ENCODE measurements around the gene HNRNPH3.

HNRNPH3 gene

GRCh38 chr10:68330852-68331454, 911 bp upstream of the HNRNPH3 start:
- peak; percentile 71 for DNase-seq (ENCODE audit: low spot score)

- DNase-seq (ENCODE audit: low spot score), result peak; percentile 76
Observed at GRCh38 chr10:68332259-68333057, 594 bp downstream of the HNRNPH3 start, which contains the start of gene PBLD. Gene PBLD (minus strand): TSS chr10:68332928. CDS start chr10:68306844, 26,084 bp downstream.

GRCh38 chr10:68333058-68333395, 1.2 kb downstream of the HNRNPH3 start:
- no peak for DNase-seq (ENCODE audit: low spot score)

GRCh38 chr10:68333440-68334431, 1.9 kb downstream of the HNRNPH3 start:
- no peak for DNase-seq (ENCODE audit: low spot score)

- no peak for DNase-seq (ENCODE audit: low spot score)
Observed at GRCh38 chr10:68334672-68335467, 3.0 kb downstream of the HNRNPH3 start.

GRCh38 chr10:68336754-68337351, 5.0 kb downstream of the HNRNPH3 start:
- no peak for DNase-seq (ENCODE audit: low spot score)

GRCh38 chr10:68340358-68341080, 8.7 kb downstream of the HNRNPH3 start:
- DNase-seq (ENCODE audit: low spot score), result no peak

GRCh38 chr10:68342909-68343516, 11.1 kb downstream of the HNRNPH3 start:
- DNase-seq (ENCODE audit: low spot score), result no peak

GRCh38 chr10:68345621-68346020, 13.8 kb downstream of the HNRNPH3 start:
- no peak for DNase-seq (ENCODE audit: low spot score)

GRCh38 chr10:68346774-68347173, 14.9 kb downstream of the HNRNPH3 start:
- no peak for DNase-seq (ENCODE audit: low spot score)

GRCh38 chr10:68348265-68348741, 16.4 kb downstream of the HNRNPH3 start:
- peak; percentile 78 for DNase-seq (ENCODE audit: low spot score)

GRCh38 chr10:68353537-68353936, 21.7 kb downstream of the HNRNPH3 start:
- no peak for DNase-seq (ENCODE audit: low spot score)

- DNase-seq (ENCODE audit: low spot score), result no peak
Observed at GRCh38 chr10:68359189-68359588, 27.3 kb downstream of the HNRNPH3 start.

GRCh38 chr10:68362590-68362989, 30.7 kb downstream of the HNRNPH3 start:
- DNase-seq (ENCODE audit: low spot score), result no peak

GRCh38 chr10:68364101-68364886, 32.4 kb downstream of the HNRNPH3 start:
- DNase-seq (ENCODE audit: low spot score), result no peak

GRCh38 chr10:68365611-68366010, 33.7 kb downstream of the HNRNPH3 start:
- no peak for DNase-seq (ENCODE audit: low spot score)

GRCh38 chr10:68366600-68366999, 34.7 kb downstream of the HNRNPH3 start:
- DNase-seq (ENCODE audit: low spot score), result no peak

GRCh38 chr10:68367121-68367520, 35.3 kb downstream of the HNRNPH3 start:
- no peak for DNase-seq (ENCODE audit: low spot score)

- DNase-seq (ENCODE audit: low spot score), result no peak
Observed at GRCh38 chr10:68371604-68372003, 39.7 kb downstream of the HNRNPH3 start.

Measured in cerebellar cortex (tissue), 1 donor.